ENCODE results near the gene CLMN. TPM values are rescaled to one million over a fixed set of nuclear protein-coding genes. Genes with fewer than 3 reads are reported as not detected.

The CLMN gene
- total and polyA plus RNA-seq, 2 of the 13 experiments (the other 11 are each of a cell fraction or from before 2014, with no cell fraction given), result 15.1 to 16.7 TPM

- Histone ChIP-seq H3K79me2 (ENCODE audit: insufficient read depth, low read length) (no peaks in the 10 kb centered on the region), H3K36me3 (replicated peaks in 1 of 2; ENCODE audit: control insufficient read depth in 1 of 2, insufficient read depth in 2 of 2, low read length in 2 of 2) (no peaks in the 10 kb centered on the region), H3K27ac (ENCODE audit: extremely low read length, insufficient read depth, low read length) (no peak overlapping the region), H3K4me1 (ENCODE audit: insufficient read depth, low read length) (peaks cover 12% of the 10 kb centered on the region), H3K4me2 (ENCODE audit: low read depth, low read length) (no peak overlapping the region), H3K9me3 (ENCODE audit: low read length) (peaks cover 9% of the 10 kb centered on the region; the same call in 1 of the 2 replicates), H3K4me3 (replicated peaks in 1 of 3; ENCODE audit: insufficient read depth in 1 of 3, low read depth in 2 of 3, low read length in 3 of 3) (no peak overlapping the region), H2AFZ (ENCODE audit: low read length) (no peak overlapping the region), H3K27me3 (ENCODE audit: control insufficient read depth in 1 of 2, insufficient read depth in 2 of 2, low read length in 2 of 2) (no peaks in the 10 kb centered on the region), H3K9ac (ENCODE audit: insufficient read depth, low read depth, low read length) (no peak overlapping the region), H4K20me1 (ENCODE audit: insufficient read depth, low read length) (no peaks in the 10 kb centered on the region)
- in situ Hi-C loops (cut with HindIII; ENCODE audit: extremely low pct_ligation_motif_present, low pct_unique_long_range_greater_than_20kb), result no loop called here
- no peak for DNase-seq (ENCODE audit: low spot score)
- TF ChIP-seq MBD4 (IDR thresholded peaks at IDR 0.05; ENCODE audit: borderline replicate concordance, low read length), result no peak
- TF ChIP-seq, protein P1, sequence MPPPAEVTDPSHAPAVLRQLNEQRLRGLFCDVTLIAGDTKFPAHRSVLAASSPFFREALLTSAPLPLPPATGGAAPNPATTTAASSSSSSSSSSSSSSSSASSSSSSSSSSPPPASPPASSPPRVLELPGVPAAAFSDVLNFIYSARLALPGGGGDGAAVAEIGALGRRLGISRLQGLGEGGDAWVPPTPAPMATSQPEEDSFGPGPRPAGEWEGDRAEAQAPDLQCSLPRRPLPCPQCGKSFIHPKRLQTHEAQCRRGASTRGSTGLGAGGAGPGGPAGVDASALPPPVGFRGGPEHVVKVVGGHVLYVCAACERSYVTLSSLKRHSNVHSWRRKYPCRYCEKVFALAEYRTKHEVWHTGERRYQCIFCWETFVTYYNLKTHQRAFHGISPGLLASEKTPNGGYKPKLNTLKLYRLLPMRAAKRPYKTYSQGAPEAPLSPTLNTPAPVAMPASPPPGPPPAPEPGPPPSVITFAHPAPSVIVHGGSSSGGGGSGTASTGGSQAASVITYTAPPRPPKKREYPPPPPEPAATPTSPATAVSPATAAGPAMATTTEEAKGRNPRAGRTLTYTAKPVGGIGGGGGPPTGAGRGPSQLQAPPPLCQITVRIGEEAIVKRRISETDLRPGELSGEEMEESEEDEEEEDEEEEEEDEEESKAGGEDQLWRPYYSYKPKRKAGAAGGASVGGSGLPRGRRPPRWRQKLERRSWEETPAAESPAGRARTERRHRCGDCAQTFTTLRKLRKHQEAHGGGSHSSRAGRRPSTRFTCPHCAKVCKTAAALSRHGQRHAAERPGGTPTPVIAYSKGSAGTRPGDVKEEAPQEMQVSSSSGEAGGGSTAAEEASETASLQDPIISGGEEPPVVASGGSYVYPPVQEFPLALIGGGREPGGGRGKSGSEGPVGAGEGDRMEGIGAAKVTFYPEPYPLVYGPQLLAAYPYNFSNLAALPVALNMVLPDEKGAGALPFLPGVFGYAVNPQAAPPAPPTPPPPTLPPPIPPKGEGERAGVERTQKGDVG (CRISPR knock-in tag; IDR thresholded peaks at IDR 0.05; ENCODE audit: borderline replicate concordance), result no peak
- TF ChIP-seq CBFB (CRISPR knock-in tag; IDR thresholded peaks at IDR 0.05), result no peak
- TF ChIP-seq ZNF234 (CRISPR knock-in tag; conservative IDR thresholded peaks at IDR 0.05), result no peak
- TF ChIP-seq POLR2AphosphoS5 (IDR thresholded peaks at IDR 0.05; ENCODE audit: low read depth, low read length), result no peak
- TF ChIP-seq, protein P2, sequence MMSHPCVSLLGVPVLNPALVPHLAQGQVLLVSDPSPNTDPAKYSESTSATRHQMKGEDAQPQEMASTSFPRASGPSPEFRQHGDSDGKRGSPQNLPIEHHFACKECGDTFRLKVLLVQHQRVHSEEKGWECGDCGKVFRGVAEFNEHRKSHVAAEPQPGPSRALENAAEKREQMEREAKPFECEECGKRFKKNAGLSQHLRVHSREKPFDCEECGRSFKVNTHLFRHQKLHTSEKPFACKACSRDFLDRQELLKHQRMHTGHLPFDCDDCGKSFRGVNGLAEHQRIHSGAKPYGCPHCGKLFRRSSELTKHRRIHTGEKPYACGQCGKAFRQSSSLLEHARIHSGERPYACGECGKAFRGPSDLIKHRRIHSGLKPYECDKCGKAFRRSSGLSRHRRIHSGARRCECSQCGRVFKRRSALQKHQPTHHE (CRISPR knock-in tag; IDR thresholded peaks at IDR 0.05; ENCODE audit: borderline replicate concordance), result no peak
- no peak for TF ChIP-seq TSC22D2 (CRISPR knock-in tag; IDR thresholded peaks at IDR 0.05; ENCODE audit: borderline replicate concordance)
- no peak for TF ChIP-seq ARID2 (CRISPR knock-in tag; IDR thresholded peaks at IDR 0.05; ENCODE audit: borderline replicate concordance)
- no peak for TF ChIP-seq RBAK (CRISPR knock-in tag; IDR thresholded peaks at IDR 0.05)
- TF ChIP-seq MYPOP (CRISPR knock-in tag; IDR thresholded peaks at IDR 0.05), result no peak
- TF ChIP-seq ZNF124 (CRISPR knock-in tag; IDR thresholded peaks at IDR 0.05), result no peak
- TF ChIP-seq ATF3 (CRISPR knock-in tag; IDR thresholded peaks at IDR 0.05), result no peak
- no peak for TF ChIP-seq ZKSCAN5 (CRISPR knock-in tag; IDR thresholded peaks at IDR 0.05)
- TF ChIP-seq ZNF263 (CRISPR knock-in tag; IDR thresholded peaks at IDR 0.05), result no peak
- TF ChIP-seq FOXA3 (CRISPR knock-in tag; IDR thresholded peaks at IDR 0.05), result no peak
- no peak for TF ChIP-seq ZNF235 (CRISPR knock-in tag; IDR thresholded peaks at IDR 0.05; ENCODE audit: borderline replicate concordance)
- TF ChIP-seq ZNF773 (CRISPR knock-in tag; IDR thresholded peaks at IDR 0.05; ENCODE audit: borderline replicate concordance), result no peak
- TF ChIP-seq IKZF4 (CRISPR knock-in tag; IDR thresholded peaks at IDR 0.05; ENCODE audit: borderline replicate concordance, low read depth, not compliant biosample characterization), result no peak
- POLR2A ChIA-PET, result no interaction called here
- no TSS peak for BruUV-seq (replicated peaks)
- 84% methylated on average over 5 of the region's 5 CpGs for WGBS (ENCODE audit: low lambda C conversion rate)
- ATAC-seq, result no peak
- intact Hi-C loops (cut with micrococcal nuclease; ENCODE audit: unreplicated experiment), result no loop called here
- FAIRE-seq, result no peak
- CTCF ChIA-PET (ENCODE audit: low intra/inter-chr PET ratio, low total read pairs), result no interaction called here
Observed at GRCh38 chr14:95189367-95190132, 130.2 kb downstream of the CLMN start.

Data from HepG2 (cell line).